Suprapubic skin (tissue), 4 donors: ENCODE measurements around the gene SPECC1. TPM values are rescaled to one million over a fixed set of nuclear protein-coding genes. Genes with fewer than 3 reads are reported as not detected.

Source experiments
- DNase-seq, 2 donors: peaks; one replicate each; pipeline ENCODE4 v3.0.0-alpha.2; 2019; ENCODE audit warnings: low spot score in 2 of 2
- H3K27ac ChIP-seq: fragments of 200-600 bp; sonication (generic); one replicate; pipeline ENCODE4 v1.5.1; 2019
- H3K27me3 ChIP-seq: fragments of 200-600 bp; sonication (generic); one replicate; pipeline ENCODE4 v1.5.1; 2019
- H3K36me3 ChIP-seq: fragments of 200-600 bp; sonication (generic); one replicate; pipeline ENCODE4 v1.5.1; 2019
- H3K4me1 ChIP-seq: fragments of 200-600 bp; sonication (generic); one replicate; pipeline ENCODE4 v1.5.1; 2019
- H3K4me3 ChIP-seq: fragments of 200-600 bp; sonication (generic); one replicate; pipeline ENCODE4 v1.5.1; 2019; ENCODE audit warnings: mild to moderate bottlenecking
- H3K9me3 ChIP-seq: fragments of 200-600 bp; sonication (generic); one replicate; pipeline ENCODE4 v1.5.1; 2019
- CTCF ChIP-seq, 2 donors: fragments of 200-600 bp in 1 of 2; fragments of 450-650 bp in 1 of 2; sonication (generic) in 1 of 2; IDR thresholded peaks; one replicate each; pipeline ENCODE4 v1.5.1; 2016 to 2019; ENCODE audit warnings: antibody characterized with exemption in 2 of 2, mild to moderate bottlenecking in 1 of 2, moderate library complexity in 1 of 2
- EP300 ChIP-seq: sonication (generic); formaldehyde crosslinking; IDR thresholded peaks from one replicate; pipeline ENCODE4 v1.6.1; 2017; ENCODE audit warnings: antibody characterized with exemption
- POLR2A ChIP-seq, 2 donors: fragments of 450-650 bp; IDR thresholded peaks; one replicate each; pipeline ENCODE4 v1.6.1; 2017; ENCODE audit warnings: antibody characterized with exemption in 2 of 2, mild to moderate bottlenecking in 2 of 2, moderate library complexity in 2 of 2
- POLR2AphosphoS5 ChIP-seq, 3 donors: sonication (generic); formaldehyde crosslinking; IDR thresholded peaks; one replicate each; pipeline ENCODE4 v1.6.1; 2017; ENCODE audit warnings: antibody characterized with exemption in 3 of 3
- WGBS: methylation state at CpG from one replicate; pipeline ENCODE4 v1.1.5; 2018; 5-methylcytosine and 5-hydroxymethylcytosine counted together
- total RNA-seq, 4 donors: library from RNA; depleted of rRNA; stranded (reverse); fragments of >200 nt; gene quantifications; one replicate each; pipeline ENCODE4 v1.1.0, GENCODE V29; 2016

Gene SPECC1
- total RNA-seq, 4 donors from 2014 or later = 12.2 to 18.1 (median 16.4) TPM

- Histone ChIP-seq H3K36me3 (no peaks in the 10 kb centered on the region), H3K4me1 (no peaks in the 10 kb centered on the region), H3K27ac (no peak overlapping the region), H3K4me3 (no peak overlapping the region), H3K9me3 (no peaks in the 10 kb centered on the region), H3K27me3 (no peaks in the 10 kb centered on the region)
- WGBS = 83% methylated on average over 3 of the region's 3 CpGs
- no peak for DNase-seq
- no peak for TF ChIP-seq POLR2A (IDR thresholded peaks at IDR 0.05)
- TF ChIP-seq EP300 = no peak
- no peak for TF ChIP-seq CTCF (IDR thresholded peaks at IDR 0.05)
- no peak for TF ChIP-seq POLR2AphosphoS5 (IDR thresholded peaks at IDR 0.05)
These were observed 33.9 kb downstream of the SPECC1 start for GRCh38 chr17:20043021-20043420.

- H3K27ac ChIP-seq = no peak overlapping the region
- no peak for DNase-seq
- H3K4me1 ChIP-seq = no peaks in the 10 kb centered on the region
- no peaks in the 10 kb centered on the region for H3K9me3 ChIP-seq
- H3K4me3 ChIP-seq = no peak overlapping the region
- no peaks in the 10 kb centered on the region for H3K27me3 ChIP-seq
- WGBS = 25% methylated on average over 1 of the region's 1 CpG
- TF ChIP-seq POLR2A (IDR thresholded peaks at IDR 0.05) = no peak
- no peak for TF ChIP-seq EP300
- no peak for TF ChIP-seq POLR2AphosphoS5 (IDR thresholded peaks at IDR 0.05)
- TF ChIP-seq CTCF (IDR thresholded peaks at IDR 0.05) = no peak
- no peaks in the 10 kb centered on the region for H3K36me3 ChIP-seq
These were observed 36.3 kb downstream of the SPECC1 start for GRCh38 chr17:20045476-20045875.

GRCh38 chr17:20046629-20047028 is 37.5 kb downstream of the SPECC1 start:
- TF ChIP-seq POLR2AphosphoS5 (IDR thresholded peaks at IDR 0.05) = no peak
- TF ChIP-seq POLR2A (IDR thresholded peaks at IDR 0.05) = no peak
- TF ChIP-seq CTCF (IDR thresholded peaks at IDR 0.05) = no peak
- no peak for TF ChIP-seq EP300
- H3K27me3 ChIP-seq = no peaks in the 10 kb centered on the region
- no peak for DNase-seq
- no peak overlapping the region for H3K4me3 ChIP-seq
- no peaks in the 10 kb centered on the region for H3K9me3 ChIP-seq
- no peaks in the 10 kb centered on the region for H3K36me3 ChIP-seq
- no peaks in the 10 kb centered on the region for H3K4me1 ChIP-seq
- WGBS = 81% methylated on average over 8 of the region's 8 CpGs
- no peak overlapping the region for H3K27ac ChIP-seq

GRCh38 chr17:20051624-20052023 is 42.5 kb downstream of the SPECC1 start:
- no peaks in the 10 kb centered on the region for H3K9me3 ChIP-seq
- H3K27me3 ChIP-seq = no peaks in the 10 kb centered on the region
- TF ChIP-seq CTCF (IDR thresholded peaks at IDR 0.05) (no peak), EP300 (no peak)
- no peak for DNase-seq
- H3K4me1 ChIP-seq = no peaks in the 10 kb centered on the region
- H3K27ac ChIP-seq = no peak overlapping the region
- H3K4me3 ChIP-seq = no peak overlapping the region
- H3K36me3 ChIP-seq = no peaks in the 10 kb centered on the region
- WGBS = 92% methylated on average over 2 of the region's 2 CpGs

- DNase-seq = no peak
- H3K27me3 ChIP-seq = no peaks in the 10 kb centered on the region
- H3K4me3 ChIP-seq = no peak overlapping the region
- H3K9me3 ChIP-seq = no peaks in the 10 kb centered on the region
- WGBS = 97% methylated on average over 3 of the region's 4 CpGs
- H3K36me3 ChIP-seq = no peaks in the 10 kb centered on the region
- TF ChIP-seq EP300 = no peak
- no peak for TF ChIP-seq POLR2A (IDR thresholded peaks at IDR 0.05)
- TF ChIP-seq CTCF (IDR thresholded peaks at IDR 0.05) = no peak
- TF ChIP-seq POLR2AphosphoS5 (IDR thresholded peaks at IDR 0.05) = no peak
- H3K4me1 ChIP-seq = no peaks in the 10 kb centered on the region
- no peak overlapping the region for H3K27ac ChIP-seq
These were observed 44.3 kb downstream of the SPECC1 start for GRCh38 chr17:20053361-20053964.
